GM12873 (cell line): ENCODE measurements around the gene CUEDC1.

ENCODE experiments used
- CTCF ChIP-seq: IDR thresholded peaks from 2 replicates; pipeline ENCODE4 v1.5.1; 2012; ENCODE audit warnings: low read depth, mild to moderate bottlenecking, moderate library complexity, low read length, control low read depth; ENCODE audit not compliant: insufficient read depth; ENCODE audit errors: missing control alignments

Gene CUEDC1

GRCh38 chr17:57920916-57921703, 34.1 kb downstream of the CUEDC1 start:
- TF ChIP-seq CTCF, result no peak

- TF ChIP-seq CTCF, result no peak
Measured at GRCh38 chr17:57919918-57920317, 35.3 kb downstream of the CUEDC1 start.

DNA sequence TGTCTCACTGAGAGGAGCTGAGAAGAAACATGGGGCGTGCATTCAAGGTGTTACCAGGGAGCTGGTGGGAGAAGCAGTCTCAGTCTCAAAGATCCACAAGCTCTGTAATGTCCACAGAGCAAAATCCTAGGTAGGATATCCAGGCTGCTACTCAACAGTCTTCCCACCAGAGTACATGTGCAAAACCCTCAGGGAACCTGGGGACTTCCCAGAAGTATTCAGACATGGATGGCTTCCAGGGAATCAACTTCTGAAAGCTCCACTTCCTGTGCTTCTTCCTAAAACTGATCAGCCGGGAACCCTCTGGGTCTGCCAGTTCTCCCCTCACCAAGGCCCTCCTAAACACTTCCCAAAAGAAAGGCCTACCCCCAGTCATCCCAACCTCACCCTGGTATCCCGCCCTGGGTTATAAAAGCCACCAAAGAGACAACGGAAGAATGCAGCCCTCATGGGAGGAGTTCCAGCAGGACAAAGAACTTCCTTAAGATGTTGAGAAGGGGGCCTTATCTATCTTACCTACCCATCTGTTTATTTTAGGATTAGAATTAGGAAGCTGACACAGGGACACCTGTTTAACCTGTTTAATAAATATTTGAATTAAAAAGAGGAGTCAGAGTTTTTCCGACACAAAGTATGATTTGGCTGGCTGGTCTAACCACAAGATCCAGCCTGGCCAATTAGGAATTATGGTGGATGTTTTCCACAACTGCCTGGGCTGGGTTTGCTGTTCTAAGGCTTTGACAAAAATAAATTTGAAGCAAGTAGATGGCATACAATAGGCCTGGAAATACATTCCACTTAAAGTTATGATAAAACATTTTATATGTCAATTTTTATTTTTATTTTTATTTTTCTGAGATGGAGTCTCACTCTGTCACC, 37.0 kb downstream of the CUEDC1 start:
- no peak for TF ChIP-seq CTCF

- TF ChIP-seq CTCF, result peak; percentile 45
Measured at GRCh38 chr17:57916925-57917858, 38.0 kb downstream of the CUEDC1 start.

DNA sequence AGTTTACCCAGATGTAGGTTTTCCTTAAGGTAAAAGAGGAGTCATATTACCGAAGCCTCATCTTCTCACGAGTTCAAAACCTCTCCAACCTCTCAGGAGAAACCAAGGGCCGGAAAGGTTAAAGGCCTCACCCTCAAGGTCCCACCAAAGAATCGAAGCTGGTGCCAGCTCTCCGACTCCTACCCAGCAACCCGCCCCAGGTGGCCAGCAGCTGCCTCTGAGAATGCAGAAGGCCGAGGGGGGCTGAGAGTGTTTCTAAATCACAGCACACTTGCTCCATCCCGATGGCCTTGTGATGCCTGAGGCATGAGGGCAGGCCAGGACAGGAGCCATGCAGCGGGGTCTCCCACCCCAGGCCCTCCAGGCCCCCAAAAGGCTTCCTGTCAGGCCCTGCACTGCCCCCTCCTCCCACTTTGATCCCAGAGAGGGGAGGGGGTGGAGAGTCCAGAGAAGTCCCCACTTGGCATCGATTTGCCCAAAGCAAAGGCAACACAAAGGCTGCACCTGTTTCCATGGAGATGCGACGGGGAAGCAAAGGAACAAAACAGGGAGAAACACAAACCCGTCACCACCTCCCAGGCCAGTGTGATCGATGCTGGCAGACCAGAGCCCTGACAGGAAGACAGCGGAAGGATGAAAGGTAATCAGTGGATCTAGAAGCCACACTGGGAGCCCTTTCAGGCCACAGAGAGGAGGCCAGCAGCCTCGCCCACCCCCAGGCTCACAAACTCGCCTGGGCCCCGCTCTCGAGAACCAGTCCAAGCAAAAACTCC, 39.0 kb downstream of the CUEDC1 start:
- no peak for TF ChIP-seq CTCF

DNA sequence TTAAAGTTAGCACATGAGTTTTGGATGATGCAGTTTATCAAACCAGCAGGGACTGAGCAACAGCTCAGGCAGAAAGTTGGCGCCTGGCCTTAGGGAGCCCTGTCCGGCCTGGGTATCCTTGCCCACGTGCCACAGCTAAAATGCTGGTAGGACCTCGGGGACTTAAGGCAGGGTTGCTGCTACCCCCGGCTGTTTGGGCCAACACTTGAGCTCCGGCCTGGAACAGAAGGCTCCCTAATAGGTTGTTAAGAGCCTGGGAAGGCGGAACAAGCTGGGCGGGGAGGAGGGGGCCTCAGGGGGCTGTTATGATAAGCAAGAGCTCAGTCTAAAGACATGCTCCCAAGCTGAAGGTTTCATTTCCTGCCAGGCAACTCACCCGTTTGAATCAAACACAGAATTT, 39.7 kb downstream of the CUEDC1 start:
- TF ChIP-seq CTCF, result no peak
